Chondrocyte (in vitro differentiated cells): ENCODE data around the gene ZNF536. TPM values are rescaled to one million over a fixed set of nuclear protein-coding genes. Genes with fewer than 3 reads are reported as not detected.

ENCODE experiments used
- DNase-seq: peaks from one replicate; pipeline ENCODE4 v3.0.0; 2021; ENCODE audit warnings: mixed read lengths, low spot score
- H3K27ac Mint-ChIP-seq: one replicate; pipeline ENCODE4 v1.8.0; 2021; ENCODE audit warnings: mild to moderate bottlenecking, moderate library complexity, mixed read lengths; ENCODE audit not compliant: unreplicated experiment
- H3K27me3 Mint-ChIP-seq: 2 replicates; pipeline ENCODE4 v1.8.0; 2021; ENCODE audit warnings: low read depth, mixed read lengths
- H3K36me3 Mint-ChIP-seq: 2 replicates; pipeline ENCODE4 v1.8.0; 2021; ENCODE audit warnings: low read depth, mixed read lengths
- H3K4me1 Mint-ChIP-seq: 2 replicates; pipeline ENCODE4 v1.8.0; 2021; ENCODE audit warnings: low read depth, mild to moderate bottlenecking, mixed read lengths
- H3K4me3 Mint-ChIP-seq: one replicate; pipeline ENCODE4 v1.8.0; 2021; ENCODE audit warnings: mild to moderate bottlenecking, moderate library complexity, mixed read lengths; ENCODE audit not compliant: unreplicated experiment
- H3K9me3 Mint-ChIP-seq: 2 replicates; pipeline ENCODE4 v1.8.0; 2021; ENCODE audit warnings: low read depth, mixed read lengths
- total RNA-seq: library from RNA; stranded (reverse); gene quantifications from 3 replicates; pipeline ENCODE4 v1.2.1, GENCODE V29; 2021
- TF ChIP-seq, protein P1 (sequence below): fragments of 200-600 bp; sonication (generic); IDR thresholded peaks from 2 replicates; pipeline ENCODE4 v1.5.0; 2021; ENCODE audit warnings: antibody characterized with exemption, mild to moderate bottlenecking, moderate library complexity

Gene ZNF536
- total RNA-seq, 1 donor from 2014 or later: not detected

DNA sequence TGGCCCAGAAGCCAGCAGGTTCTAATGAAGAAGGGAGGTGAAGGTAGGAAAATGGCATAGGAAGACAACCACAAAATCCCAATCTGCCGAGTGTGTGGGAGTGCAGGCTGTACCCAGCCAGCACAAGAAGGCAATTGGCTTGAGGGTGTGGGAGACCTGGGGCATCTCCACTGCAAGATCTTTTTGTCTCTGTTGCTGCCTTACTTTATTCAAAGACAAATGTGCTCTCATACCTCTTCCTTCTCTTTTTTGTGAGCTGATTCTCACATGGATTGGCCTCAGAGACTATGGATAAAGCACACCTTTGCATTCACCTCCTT is 183.6 kb downstream of the ZNF536 start:
- TF ChIP-seq, protein P1, sequence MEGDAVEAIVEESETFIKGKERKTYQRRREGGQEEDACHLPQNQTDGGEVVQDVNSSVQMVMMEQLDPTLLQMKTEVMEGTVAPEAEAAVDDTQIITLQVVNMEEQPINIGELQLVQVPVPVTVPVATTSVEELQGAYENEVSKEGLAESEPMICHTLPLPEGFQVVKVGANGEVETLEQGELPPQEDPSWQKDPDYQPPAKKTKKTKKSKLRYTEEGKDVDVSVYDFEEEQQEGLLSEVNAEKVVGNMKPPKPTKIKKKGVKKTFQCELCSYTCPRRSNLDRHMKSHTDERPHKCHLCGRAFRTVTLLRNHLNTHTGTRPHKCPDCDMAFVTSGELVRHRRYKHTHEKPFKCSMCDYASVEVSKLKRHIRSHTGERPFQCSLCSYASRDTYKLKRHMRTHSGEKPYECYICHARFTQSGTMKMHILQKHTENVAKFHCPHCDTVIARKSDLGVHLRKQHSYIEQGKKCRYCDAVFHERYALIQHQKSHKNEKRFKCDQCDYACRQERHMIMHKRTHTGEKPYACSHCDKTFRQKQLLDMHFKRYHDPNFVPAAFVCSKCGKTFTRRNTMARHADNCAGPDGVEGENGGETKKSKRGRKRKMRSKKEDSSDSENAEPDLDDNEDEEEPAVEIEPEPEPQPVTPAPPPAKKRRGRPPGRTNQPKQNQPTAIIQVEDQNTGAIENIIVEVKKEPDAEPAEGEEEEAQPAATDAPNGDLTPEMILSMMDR: no peak
- Mint-ChIP-seq H3K27ac (no peak overlapping the region), H3K9me3 (no peaks in the 10 kb centered on the region), H3K36me3 (no peaks in the 10 kb centered on the region), H3K4me3 (no peak overlapping the region), H3K4me1 (no peaks in the 10 kb centered on the region), H3K27me3 (no peaks in the 10 kb centered on the region)
- DNase-seq: no peak

DNA sequence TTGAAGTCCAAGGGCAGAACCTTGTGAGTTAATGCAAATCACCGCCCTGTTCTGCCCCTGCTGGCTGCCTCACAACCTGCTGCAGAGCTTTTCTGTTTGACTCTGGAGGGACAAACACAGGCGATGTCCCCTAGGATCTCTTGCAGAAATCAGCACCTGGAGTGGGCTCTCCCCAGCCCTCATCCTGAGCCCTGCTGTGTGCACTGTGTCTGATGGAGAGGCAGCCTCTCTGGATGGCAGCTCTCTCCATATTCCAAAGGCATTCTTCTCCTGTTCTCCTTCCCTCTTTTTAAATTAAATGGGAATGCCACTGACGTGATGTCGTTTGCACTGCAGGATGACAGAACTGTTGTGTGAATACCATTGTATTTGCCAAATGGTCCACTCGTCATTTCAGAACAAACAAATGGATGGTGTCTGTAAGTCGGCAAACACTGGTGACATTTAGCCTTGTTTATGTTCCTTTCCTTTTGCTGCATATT is 184.1 kb downstream of the ZNF536 start:
- Mint-ChIP-seq H3K27ac (no peak overlapping the region), H3K9me3 (peaks cover 4% of the 10 kb centered on the region), H3K4me1 (no peaks in the 10 kb centered on the region), H3K27me3 (no peaks in the 10 kb centered on the region), H3K36me3 (no peaks in the 10 kb centered on the region), H3K4me3 (no peak overlapping the region)
- no peak for DNase-seq
- TF ChIP-seq, protein P1: no peak

DNA sequence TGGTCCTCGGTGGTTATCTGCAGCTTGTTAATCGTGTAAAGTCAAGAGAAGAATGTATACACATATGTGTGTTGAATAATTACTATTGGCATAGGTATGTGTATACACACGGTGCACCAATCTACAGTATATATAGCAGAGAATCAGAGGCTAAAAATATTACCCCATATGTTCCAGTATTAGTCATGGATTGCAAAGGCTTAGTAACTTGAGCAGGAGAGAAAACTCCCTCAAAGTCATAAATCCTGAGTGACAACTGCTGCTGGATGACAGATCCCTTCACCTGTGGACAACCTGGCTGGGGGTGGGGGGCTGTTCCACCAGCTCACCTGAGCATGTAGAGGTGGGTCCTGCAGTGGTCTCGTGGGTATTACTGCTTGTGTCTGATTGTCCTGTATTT is 185.0 kb downstream of the ZNF536 start:
- Mint-ChIP-seq H3K4me3 (no peak overlapping the region), H3K36me3 (no peaks in the 10 kb centered on the region), H3K27me3 (no peaks in the 10 kb centered on the region), H3K27ac (no peak overlapping the region), H3K9me3 (peaks cover 6% of the 10 kb centered on the region), H3K4me1 (no peaks in the 10 kb centered on the region)
- no peak for DNase-seq
- TF ChIP-seq, protein P1: no peak

DNA sequence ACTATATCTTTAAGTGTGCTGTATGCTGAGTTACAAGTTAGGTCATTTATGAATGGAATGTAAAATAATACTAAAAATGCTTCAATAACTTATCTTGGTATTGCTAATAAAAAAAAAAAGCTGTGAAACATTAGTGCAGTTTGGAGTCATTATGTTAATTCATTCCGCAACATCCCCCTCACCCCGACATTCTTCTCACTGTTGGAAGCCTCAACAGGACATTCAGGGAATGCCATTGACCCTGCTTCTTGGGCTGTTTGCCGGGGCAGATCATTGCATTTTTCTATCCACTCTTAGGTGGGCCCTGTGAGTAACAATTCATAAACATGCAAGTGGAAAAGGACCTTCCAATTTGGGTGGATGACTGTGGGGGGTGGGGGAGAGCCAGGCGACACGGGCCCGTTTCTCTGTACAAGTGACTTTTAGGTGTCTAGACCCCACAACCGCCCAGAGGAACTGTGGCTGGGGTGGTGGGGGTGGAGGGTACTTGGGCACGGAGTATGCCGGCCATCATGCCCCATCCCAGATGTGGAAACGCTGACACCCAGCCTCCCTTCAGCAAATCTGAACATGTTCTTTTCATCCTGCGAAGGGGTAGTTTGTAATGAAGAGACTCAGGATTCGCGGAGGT is 185.9 kb downstream of the ZNF536 start:
- TF ChIP-seq, protein P1: no peak
- no peak for DNase-seq
- peaks cover 6% of the 10 kb centered on the region for H3K9me3 Mint-ChIP-seq

DNA sequence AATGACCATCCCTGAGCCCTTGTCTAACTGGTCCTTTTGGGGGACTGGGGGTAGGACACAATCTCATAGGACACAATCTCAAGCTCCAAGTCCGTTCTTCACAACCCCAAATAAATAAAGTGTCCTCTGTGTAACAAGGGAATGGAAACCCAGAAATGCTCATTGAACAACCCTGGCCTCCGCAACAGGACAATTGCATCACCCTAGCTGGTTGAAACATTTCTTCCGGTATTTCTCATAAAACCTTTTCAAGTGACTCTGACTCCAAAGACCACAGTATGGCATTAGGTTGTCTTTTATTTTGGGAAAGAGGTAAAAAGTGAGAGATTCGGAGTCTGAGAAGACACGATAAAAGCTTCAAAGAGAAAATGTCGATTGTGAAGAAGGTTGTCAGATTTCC is 186.6 kb downstream of the ZNF536 start:
- DNase-seq: no peak
- H3K36me3 Mint-ChIP-seq: no peaks in the 10 kb centered on the region
- peaks cover 6% of the 10 kb centered on the region for H3K9me3 Mint-ChIP-seq
- no peak overlapping the region for H3K4me3 Mint-ChIP-seq
- H3K4me1 Mint-ChIP-seq: no peaks in the 10 kb centered on the region
- H3K27ac Mint-ChIP-seq: no peak overlapping the region
- no peaks in the 10 kb centered on the region for H3K27me3 Mint-ChIP-seq
- TF ChIP-seq, protein P1: no peak

More for the DNA sequence above, 185.9 kb downstream of the ZNF536 start:
- H3K27me3 Mint-ChIP-seq: no peaks in the 10 kb centered on the region
- no peak overlapping the region for H3K27ac Mint-ChIP-seq
- H3K4me1 Mint-ChIP-seq: no peaks in the 10 kb centered on the region
- H3K36me3 Mint-ChIP-seq: no peaks in the 10 kb centered on the region
- H3K4me3 Mint-ChIP-seq: no peak overlapping the region
